Effector memory CD8-positive, alpha-beta T cell (primary cell): ENCODE results near the gene DCTN1.
A peak's percentile ranks its signal among the peaks of the same experiment; 100 is the strongest.

Experiments used
- ATAC-seq: fragments of 150-1000 bp; cut with Tn5 transposase; replicated peaks from 2 replicates; pipeline ENCODE4 v1.10.0; 2021; ENCODE audit warnings: mild to moderate bottlenecking, moderate library complexity
- DNase-seq, 3 experiments: peaks; one replicate each; pipeline ENCODE4 v3.0.0; 2021
- H3K27ac Mint-ChIP-seq, 2 donors: one replicate each; pipeline ENCODE4 v1.8.0; 2022; ENCODE audit warnings: mild to moderate bottlenecking in 2 of 2, mixed read lengths in 2 of 2, moderate library complexity in 2 of 2
- H3K27me3 Mint-ChIP-seq, 2 donors: one replicate each; pipeline ENCODE4 v1.8.0; 2022; ENCODE audit warnings: mixed read lengths in 2 of 2
- H3K36me3 Mint-ChIP-seq: one replicate; pipeline ENCODE4 v1.8.0; 2022; ENCODE audit warnings: mild to moderate bottlenecking, moderate library complexity, mixed read lengths; ENCODE audit not compliant: insufficient read depth
- H3K4me1 Mint-ChIP-seq, 2 donors: one replicate each; pipeline ENCODE4 v1.8.0; 2022; ENCODE audit warnings: low read depth in 2 of 2, mixed read lengths in 2 of 2
- H3K4me3 Mint-ChIP-seq, 2 donors: one replicate each; pipeline ENCODE4 v1.8.0; 2022; ENCODE audit warnings: mild to moderate bottlenecking in 2 of 2, mixed read lengths in 2 of 2, moderate library complexity in 2 of 2
- H3K9me3 Mint-ChIP-seq, 2 donors: one replicate each; pipeline ENCODE4 v1.8.0; 2022; ENCODE audit warnings: mixed read lengths in 2 of 2

DCTN1 gene

DNA sequence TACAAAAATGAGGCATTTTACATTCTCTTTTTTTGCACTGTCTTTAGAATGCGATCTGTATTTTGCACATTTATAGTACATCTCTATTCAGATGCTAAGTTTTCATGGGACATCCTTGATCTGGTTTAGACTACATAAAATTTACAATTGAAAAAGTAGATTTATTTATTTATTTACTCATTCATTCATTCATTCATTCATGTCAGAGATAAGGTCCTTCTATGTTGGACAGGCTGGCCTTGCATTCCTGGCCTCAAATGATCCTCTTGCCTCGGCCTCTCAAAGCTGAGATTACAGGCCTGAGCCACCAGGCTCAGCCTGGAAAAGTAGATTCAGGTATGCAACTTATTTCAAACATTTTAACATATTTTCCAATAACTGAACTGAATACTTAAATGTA lies 16.0 kb upstream of the DCTN1 start:
- peaks cover 0 to 2% of the 10 kb centered on the region in 2 donors for H3K4me1 Mint-ChIP-seq
- DNase-seq (no peak), ATAC-seq (no peak)
- no peak overlapping the region for H3K4me3 Mint-ChIP-seq
- H3K27ac Mint-ChIP-seq = no peak overlapping the region
- peaks cover 3% of the 10 kb centered on the region for H3K36me3 Mint-ChIP-seq
- no peaks in the 10 kb centered on the region for H3K9me3 Mint-ChIP-seq
- H3K27me3 Mint-ChIP-seq = peaks cover 14 to 21% of the 10 kb centered on the region in 2 donors

DNA sequence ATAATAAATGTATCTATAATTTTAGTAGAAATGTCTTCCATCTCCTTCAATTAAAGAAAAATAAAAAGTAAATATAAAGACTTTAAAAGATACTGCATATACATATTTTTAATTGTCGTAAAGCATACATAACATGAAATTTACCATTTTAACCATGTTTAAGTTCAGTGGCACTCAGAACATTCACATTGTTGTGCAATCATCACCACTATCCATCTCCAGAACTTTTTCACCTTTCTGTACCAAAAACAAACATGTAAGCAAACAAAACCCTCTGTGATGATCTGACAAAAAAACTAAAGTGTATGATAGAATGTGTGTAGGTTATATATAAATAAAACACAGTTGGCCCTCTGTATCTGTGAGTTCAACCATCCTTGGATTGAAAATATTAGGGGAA lies 13.4 kb upstream of the DCTN1 start:
- no peaks in the 10 kb centered on the region for H3K9me3 Mint-ChIP-seq
- H3K36me3 Mint-ChIP-seq = peaks cover 3% of the 10 kb centered on the region
- H3K27me3 Mint-ChIP-seq = peaks cover 6 to 10% of the 10 kb centered on the region in 2 donors
- H3K4me3 Mint-ChIP-seq = no peak overlapping the region
- no peak for DNase-seq
- peaks cover 2 to 5% of the 10 kb centered on the region in 2 donors for H3K4me1 Mint-ChIP-seq
- no peak for ATAC-seq
- no peak overlapping the region for H3K27ac Mint-ChIP-seq

DNA sequence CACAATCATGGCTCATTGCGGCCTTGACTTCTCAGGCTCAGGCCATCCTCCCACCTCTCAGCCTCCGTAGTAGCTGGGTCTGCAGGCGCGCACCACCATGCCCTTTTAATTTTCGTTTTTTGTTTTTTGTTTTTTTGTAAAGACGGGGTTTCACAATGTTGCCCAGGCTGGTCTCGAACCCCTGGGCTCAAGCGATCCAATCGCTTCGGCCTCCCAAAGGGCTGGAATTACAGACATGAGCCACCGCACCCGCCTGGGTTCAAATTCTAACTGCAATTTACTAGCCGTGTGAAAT lies 12.3 kb upstream of the DCTN1 start:
- peak overlapping the region; percentile 98 to 99 for H3K27ac Mint-ChIP-seq
- H3K4me3 Mint-ChIP-seq = no peak overlapping the region
- peaks cover 6 to 10% of the 10 kb centered on the region in 2 donors for H3K27me3 Mint-ChIP-seq
- ATAC-seq (no peak), DNase-seq (no peak)
- peaks cover 2 to 5% of the 10 kb centered on the region in 2 donors for H3K4me1 Mint-ChIP-seq
- H3K9me3 Mint-ChIP-seq = no peaks in the 10 kb centered on the region
- peaks cover 3% of the 10 kb centered on the region for H3K36me3 Mint-ChIP-seq

DNA sequence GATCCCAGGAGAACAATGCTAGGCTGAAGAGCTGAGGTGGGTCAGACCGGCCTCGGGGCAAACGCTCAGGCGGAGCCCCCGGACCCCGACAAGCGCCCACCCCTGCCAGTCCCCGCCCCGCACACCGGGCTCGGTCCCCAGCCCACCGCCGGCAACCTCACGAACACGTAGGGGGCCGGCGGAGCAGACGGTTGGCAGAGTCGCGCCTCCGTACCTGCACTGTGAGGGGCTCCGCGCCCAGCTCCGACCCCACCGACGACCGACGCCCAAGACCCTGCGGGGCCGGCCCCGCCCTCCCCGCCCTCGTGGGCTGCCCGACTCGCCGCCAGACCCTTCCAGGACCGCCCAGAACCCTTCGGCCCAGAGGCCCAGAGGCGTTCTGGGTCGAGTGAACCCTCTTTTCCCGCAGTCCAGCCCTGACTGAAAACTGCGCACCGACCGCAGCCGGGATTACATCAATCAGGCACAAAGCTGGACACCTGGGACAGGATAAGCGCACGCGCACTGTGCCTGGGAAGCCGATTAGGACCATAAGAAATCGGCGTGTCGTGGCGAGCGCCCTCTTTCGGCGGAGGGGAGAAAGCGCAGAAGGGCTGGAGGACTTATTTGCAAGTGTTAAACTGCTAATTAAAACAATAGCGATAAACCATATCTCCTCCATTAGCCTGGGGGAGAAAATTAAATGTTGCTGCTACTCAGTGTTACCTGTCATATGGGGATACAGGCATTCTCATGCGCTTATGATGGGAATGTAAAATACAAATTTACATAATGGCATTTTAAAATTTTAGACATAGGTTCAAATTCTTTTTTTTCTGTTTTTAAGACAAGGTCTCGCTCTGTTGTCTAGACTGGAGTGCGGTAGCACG lies 11.7 kb upstream of the DCTN1 start:
- H3K4me3 Mint-ChIP-seq = peak overlapping the region in 1 of 2 donors; percentile 90
- no peaks in the 10 kb centered on the region for H3K9me3 Mint-ChIP-seq
- ATAC-seq (peak; percentile 85), DNase-seq (peak; percentile 96 to 97 (median 96))
- peaks cover 3% of the 10 kb centered on the region for H3K36me3 Mint-ChIP-seq
- H3K27me3 Mint-ChIP-seq = peaks cover 6 to 10% of the 10 kb centered on the region in 2 donors
- peak overlapping the region; percentile 98 to 99 for H3K27ac Mint-ChIP-seq
- peaks cover 2 to 5% of the 10 kb centered on the region in 2 donors for H3K4me1 Mint-ChIP-seq

DNA sequence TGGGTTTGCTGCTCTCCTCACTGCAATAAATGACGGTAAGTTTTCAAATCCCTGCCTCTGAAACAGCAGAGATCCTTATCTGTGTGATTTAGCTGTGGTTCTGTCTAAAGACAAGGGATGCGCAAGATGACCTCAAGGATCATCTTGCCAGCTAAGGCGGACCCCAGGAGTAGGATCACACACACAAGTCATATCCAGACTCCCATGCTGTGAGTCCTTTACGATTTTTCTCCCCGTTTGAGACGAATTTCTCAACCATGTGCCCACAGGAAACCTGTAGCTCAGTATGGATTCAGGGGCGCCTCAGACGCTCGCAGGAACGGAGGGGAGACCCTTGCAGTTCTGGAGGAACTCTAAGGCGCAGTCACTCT lies 11.1 kb upstream of the DCTN1 start:
- Mint-ChIP-seq H3K36me3 (peaks cover 3% of the 10 kb centered on the region), H3K9me3 (no peaks in the 10 kb centered on the region), H3K27me3 (peaks cover 6 to 10% of the 10 kb centered on the region in 2 donors), H3K27ac (peak overlapping the region; percentile 98 to 99), H3K4me3 (peak overlapping the region in 1 of 2 donors; percentile 90), H3K4me1 (peaks cover 2 to 5% of the 10 kb centered on the region in 2 donors)
- ATAC-seq = peak; percentile 34
- no peak for DNase-seq

DNA sequence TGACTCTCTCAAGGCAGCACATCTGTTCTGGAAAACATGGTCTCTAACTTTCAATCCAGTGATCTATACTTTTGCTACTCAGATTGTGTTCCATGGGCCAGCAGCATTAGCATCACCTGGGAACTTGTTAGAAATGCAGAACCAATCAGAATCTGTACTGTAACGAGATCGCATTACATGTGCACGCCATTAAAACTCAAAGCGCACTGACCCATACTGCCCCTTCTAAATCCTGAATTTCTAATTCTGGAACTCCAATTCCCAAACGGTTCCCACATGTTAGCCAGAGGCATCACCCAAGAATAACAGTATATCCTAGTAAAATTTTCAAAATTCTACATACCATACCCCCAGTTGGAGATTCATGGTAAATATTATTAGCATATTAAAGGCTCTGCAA lies 10.5 kb upstream of the DCTN1 start:
- peaks cover 2 to 5% of the 10 kb centered on the region in 2 donors for H3K4me1 Mint-ChIP-seq
- peak overlapping the region in 1 of 2 donors; percentile 90 for H3K4me3 Mint-ChIP-seq
- ATAC-seq (no peak), DNase-seq (no peak)
- H3K9me3 Mint-ChIP-seq = no peaks in the 10 kb centered on the region
- H3K36me3 Mint-ChIP-seq = peaks cover 3% of the 10 kb centered on the region
- H3K27ac Mint-ChIP-seq = peak overlapping the region in 1 of 2 donors; percentile 99
- peaks cover 6 to 10% of the 10 kb centered on the region in 2 donors for H3K27me3 Mint-ChIP-seq

DNA sequence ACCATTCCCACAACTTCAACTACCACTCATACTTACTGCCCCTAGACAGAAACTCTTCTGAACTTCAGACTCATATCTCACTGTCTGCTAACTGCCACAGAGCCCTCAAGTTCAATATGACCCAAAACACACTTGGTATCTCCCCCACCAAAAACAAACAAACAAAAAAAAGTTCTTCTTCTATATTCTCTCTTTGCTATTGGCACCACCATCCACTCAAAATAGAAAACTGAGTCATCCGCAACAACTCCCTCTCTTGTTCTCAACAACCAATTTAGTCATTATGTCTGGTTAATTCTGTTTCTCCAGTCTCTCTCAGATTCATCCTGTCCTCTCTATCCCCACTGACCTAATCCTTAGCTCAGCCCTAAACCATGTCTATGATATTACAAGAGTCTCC lies 7.2 kb upstream of the DCTN1 start:
- H3K36me3 Mint-ChIP-seq = peaks cover 9% of the 10 kb centered on the region
- H3K4me1 Mint-ChIP-seq = peaks cover 2 to 10% of the 10 kb centered on the region in 2 donors
- ATAC-seq (no peak), DNase-seq (no peak)
- no peak overlapping the region for H3K4me3 Mint-ChIP-seq
- H3K27ac Mint-ChIP-seq = no peak overlapping the region
- no peaks in the 10 kb centered on the region for H3K9me3 Mint-ChIP-seq
- H3K27me3 Mint-ChIP-seq = no peaks in the 10 kb centered on the region

DNA sequence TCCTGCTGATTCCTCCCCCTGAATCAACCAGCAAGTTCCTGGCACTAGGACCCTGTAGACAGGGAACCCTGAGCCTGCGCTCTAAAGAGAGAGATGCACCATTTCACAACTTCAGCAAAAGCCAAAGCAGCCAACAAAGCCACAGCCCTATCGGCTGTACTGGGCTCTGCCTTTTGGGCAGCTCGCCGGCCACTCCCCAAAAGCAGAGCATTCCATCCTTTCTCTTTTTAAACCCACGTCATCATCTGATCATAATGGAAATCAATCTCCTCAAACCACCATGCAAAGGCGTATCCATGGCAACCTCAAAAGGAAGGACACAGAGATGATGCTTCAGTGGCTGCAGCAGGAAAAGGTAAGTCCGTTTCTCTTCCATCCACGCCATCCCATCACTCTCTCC lies 5.3 kb upstream of the DCTN1 start:
- Mint-ChIP-seq H3K36me3 (peaks cover 6% of the 10 kb centered on the region), H3K27ac (no peak overlapping the region), H3K4me3 (no peak overlapping the region), H3K4me1 (peaks cover 15 to 23% of the 10 kb centered on the region in 2 donors), H3K27me3 (no peaks in the 10 kb centered on the region), H3K9me3 (no peaks in the 10 kb centered on the region)
- DNase-seq (no peak), ATAC-seq (no peak)

DNA sequence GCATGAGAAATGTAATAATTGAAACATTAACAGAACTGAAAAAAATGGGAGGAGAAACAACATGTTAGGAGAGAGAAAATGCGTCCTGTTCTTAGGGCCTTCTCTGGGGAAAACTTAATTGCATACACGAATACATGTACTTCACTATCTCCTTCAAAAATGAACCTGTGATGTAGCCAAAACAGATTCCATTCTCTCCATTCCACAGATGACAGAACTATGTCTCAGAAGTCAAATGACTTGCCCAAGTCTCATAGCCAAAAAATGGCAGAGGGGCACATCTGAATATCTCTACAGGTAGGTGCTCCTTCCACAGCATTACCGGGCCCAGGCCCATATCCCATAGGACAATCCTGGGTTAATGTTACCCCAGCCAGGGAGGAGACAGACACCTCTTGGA lies 3.9 kb upstream of the DCTN1 start:
- Mint-ChIP-seq H3K4me3 (no peak overlapping the region), H3K27ac (no peak overlapping the region), H3K27me3 (no peaks in the 10 kb centered on the region), H3K36me3 (peaks cover 6% of the 10 kb centered on the region), H3K4me1 (peaks cover 26 to 33% of the 10 kb centered on the region in 2 donors), H3K9me3 (no peaks in the 10 kb centered on the region)
- no peak for DNase-seq
- ATAC-seq = no peak

DNA sequence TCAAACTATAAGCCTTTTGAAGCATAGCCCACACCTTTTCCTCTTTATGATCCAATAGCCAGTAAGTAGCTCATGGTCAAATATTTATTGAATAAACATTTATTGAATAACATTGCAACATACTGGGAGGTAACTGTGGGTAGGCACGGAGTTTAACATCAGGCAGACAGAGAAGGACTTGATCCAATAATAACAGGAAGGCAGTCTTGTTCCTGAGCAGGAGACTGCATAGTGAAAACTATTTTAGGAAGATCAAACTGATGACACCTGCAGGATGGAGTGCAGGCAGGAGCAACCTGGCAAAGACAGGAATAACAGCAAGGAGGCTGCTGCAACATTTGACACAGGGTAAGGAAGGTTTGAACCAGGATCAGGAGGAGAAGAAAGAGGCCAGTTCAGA lies 3.1 kb upstream of the DCTN1 start:
- Mint-ChIP-seq H3K4me3 (no peak overlapping the region), H3K4me1 (peaks cover 32 to 40% of the 10 kb centered on the region in 2 donors), H3K9me3 (no peaks in the 10 kb centered on the region), H3K27me3 (no peaks in the 10 kb centered on the region), H3K27ac (no peak overlapping the region), H3K36me3 (peaks cover 12% of the 10 kb centered on the region)
- DNase-seq = no peak
- no peak for ATAC-seq

DNA sequence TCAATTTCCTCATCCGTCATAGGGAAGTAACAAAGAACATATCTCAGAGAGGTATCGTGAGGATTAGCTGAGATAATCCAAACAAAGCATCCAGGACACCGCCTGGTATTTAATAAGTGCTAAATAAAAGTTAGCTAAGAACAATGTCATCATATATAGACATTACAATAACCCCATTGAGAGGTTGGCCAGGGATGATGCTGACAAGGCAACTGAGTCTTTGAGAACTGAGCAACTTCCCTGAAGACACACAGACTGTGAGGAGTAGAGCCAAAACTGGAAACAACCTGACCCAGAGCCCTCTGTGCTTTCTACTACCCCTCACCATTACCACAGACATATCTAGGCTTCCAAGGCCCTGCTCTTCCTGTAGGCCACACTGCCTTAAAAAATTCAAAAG lies 1.6 kb upstream of the DCTN1 start:
- Mint-ChIP-seq H3K36me3 (peaks cover 12% of the 10 kb centered on the region), H3K27ac (peak overlapping the region; percentile 62 to 87), H3K4me3 (peak overlapping the region; percentile 9 to 56), H3K4me1 (peaks cover 39 to 40% of the 10 kb centered on the region in 2 donors), H3K9me3 (no peaks in the 10 kb centered on the region), H3K27me3 (no peaks in the 10 kb centered on the region)
- no peak for ATAC-seq
- no peak for DNase-seq

DNA sequence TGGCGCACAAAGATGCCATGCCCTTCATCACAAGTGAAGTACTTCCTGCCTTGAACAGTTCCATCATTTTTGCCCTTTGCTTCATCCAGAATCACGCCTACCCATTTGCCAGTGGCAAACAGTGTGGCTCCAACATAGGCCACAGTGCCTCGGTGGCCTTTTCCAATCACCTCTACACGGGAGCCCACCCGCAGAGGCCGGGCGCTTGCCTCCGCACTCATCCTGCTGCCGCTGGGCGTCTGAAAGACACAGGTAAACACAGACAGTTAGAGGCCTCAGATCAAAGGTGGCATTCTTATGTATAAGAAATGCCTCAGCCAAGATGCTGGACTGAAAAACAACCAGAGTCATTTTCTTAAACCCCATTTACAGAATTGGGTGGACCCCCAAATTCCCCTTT lies 2.1 kb downstream of the DCTN1 start:
- Mint-ChIP-seq H3K27me3 (no peaks in the 10 kb centered on the region), H3K27ac (no peak overlapping the region), H3K4me1 (peaks cover 34 to 46% of the 10 kb centered on the region in 2 donors), H3K36me3 (peaks cover 10% of the 10 kb centered on the region), H3K9me3 (no peaks in the 10 kb centered on the region), H3K4me3 (no peak overlapping the region)
- DNase-seq (no peak), ATAC-seq (no peak)

DNA sequence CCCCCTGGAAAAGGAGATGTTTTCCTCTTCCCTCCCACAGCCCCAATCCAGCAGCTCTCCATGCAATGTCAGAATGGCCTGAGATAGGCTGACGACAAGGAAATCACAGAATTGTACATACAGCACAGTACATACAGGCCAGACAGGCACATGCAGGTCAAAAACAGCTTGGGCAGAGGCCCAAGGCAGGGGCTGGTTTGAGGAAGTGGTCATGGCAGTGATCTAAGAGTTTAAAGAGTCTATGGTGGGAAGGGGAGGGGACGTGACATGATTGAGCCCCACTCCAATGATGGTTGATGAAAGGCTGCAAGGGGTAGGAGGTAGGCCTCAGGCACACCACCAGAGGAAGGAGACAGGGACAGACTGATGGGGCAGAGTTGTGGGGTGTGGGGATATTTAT lies 4.3 kb downstream of the DCTN1 start:
- Mint-ChIP-seq H3K9me3 (no peaks in the 10 kb centered on the region), H3K4me3 (no peak overlapping the region), H3K27ac (peak overlapping the region; percentile 41 to 84), H3K4me1 (peaks cover 26 to 35% of the 10 kb centered on the region in 2 donors), H3K36me3 (peaks cover 12% of the 10 kb centered on the region), H3K27me3 (no peaks in the 10 kb centered on the region)
- ATAC-seq = no peak
- no peak for DNase-seq

DNA sequence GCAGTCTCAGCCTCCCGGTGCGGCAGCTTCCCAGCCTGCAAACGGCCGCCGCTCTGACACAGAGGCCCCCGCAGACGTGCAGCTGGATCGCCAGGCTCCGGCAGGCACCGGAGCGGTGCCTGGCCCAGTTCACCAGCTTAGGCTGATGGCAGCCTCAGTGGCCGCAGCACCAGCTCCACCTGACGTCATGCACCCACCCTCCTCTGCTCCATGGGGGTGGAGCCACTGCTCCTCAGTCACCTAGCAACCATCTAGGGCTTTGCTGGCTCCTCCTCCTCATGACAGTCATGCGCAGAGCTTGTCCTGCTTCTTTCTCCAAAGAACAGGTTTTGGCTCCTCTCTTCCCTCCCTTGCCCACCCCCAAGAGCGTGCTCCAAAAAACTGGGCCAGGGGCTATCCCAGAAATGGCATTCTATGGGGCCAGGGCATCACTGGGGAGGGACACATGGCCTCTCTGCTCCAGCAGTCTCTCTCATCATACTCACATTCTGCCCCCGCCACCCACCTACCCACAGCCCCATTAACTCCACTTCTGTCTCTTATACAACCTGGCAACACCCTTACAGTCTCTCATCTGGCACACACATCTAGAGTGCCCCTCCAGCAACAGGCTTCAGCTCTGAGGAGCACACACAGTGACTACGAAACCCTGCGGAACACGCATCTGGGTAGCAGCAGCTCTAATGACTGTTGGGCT lies 5.5 kb downstream of the DCTN1 start:
- Mint-ChIP-seq H3K4me3 (no peak overlapping the region), H3K9me3 (no peaks in the 10 kb centered on the region), H3K36me3 (peaks cover 24% of the 10 kb centered on the region), H3K27ac (peak overlapping the region in 1 of 2 donors; percentile 84), H3K4me1 (peaks cover 14 to 25% of the 10 kb centered on the region in 2 donors), H3K27me3 (no peaks in the 10 kb centered on the region)
- DNase-seq (no peak), ATAC-seq (no peak)
